Left lung (tissue), 10 donors: ENCODE results near the gene FYB1. TPM values are rescaled to one million over a fixed set of nuclear protein-coding genes. Genes with fewer than 3 reads are reported as not detected.

Experiments used
- ATAC-seq: fragments of 200-7000 bp; cut with Tn5 transposase; one replicate; pipeline ENCODE4 v1.9.1; 2020; ENCODE audit warnings: moderate library complexity
- DNase-seq, 4 donors: peaks; one replicate each; pipeline ENCODE4 v3.0.0-alpha.2; 2013 to 2020
- H3K27ac ChIP-seq, 2 donors: fragments of 200-600 bp; sonication (generic) in 1 of 2; one replicate each; pipeline versions ENCODE4 v1.5.0 to v1.8.0; 2020 to 2021
- H3K27me3 ChIP-seq, 2 donors: fragments of 200-600 bp; sonication (generic) in 1 of 2; one replicate each; pipeline versions ENCODE4 v1.5.0 to v1.8.0; 2020 to 2021
- H3K36me3 ChIP-seq, 2 donors: fragments of 200-600 bp; sonication (generic) in 1 of 2; one replicate each; pipeline versions ENCODE4 v1.5.0 to v1.8.0; 2020 to 2021
- H3K4me1 ChIP-seq, 2 donors: fragments of 200-600 bp; one replicate each; pipeline ENCODE4 v1.8.0; 2021
- H3K4me3 ChIP-seq, 2 donors: fragments of 200-600 bp; sonication (generic) in 1 of 2; one replicate each; pipeline versions ENCODE4 v1.5.0 to v1.8.0; 2020 to 2021; ENCODE audit warnings: mild to moderate bottlenecking in 1 of 2
- H3K9me3 ChIP-seq, 2 donors: fragments of 200-600 bp; sonication (generic) in 1 of 2; one replicate each; pipeline versions ENCODE4 v1.5.0 to v1.8.0; 2020 to 2021
- CTCF ChIP-seq, 2 donors: fragments of 200-600 bp; sonication (generic) in 1 of 2; IDR thresholded peaks; one replicate each; pipeline versions ENCODE4 v1.5.0 to v1.8.0; 2021; ENCODE audit warnings: antibody characterized with exemption in 2 of 2
- intact Hi-C, 2 donors: fragments of 100-400 bp; cut with DNase I; formaldehyde crosslinking; loops; one replicate each; pipeline versions ENCODE4 v1.11.2 to v1.14.2; 2022
- polyA plus RNA-seq, 6 donors: library from polyadenylated mRNA; unstranded; fragments of 120-200 nt; gene quantifications; one replicate each; pipeline ENCODE4 v1.2.1, GENCODE V29; 2013; ENCODE audit not compliant: insufficient read length in 6 of 6
- total RNA-seq, 2 donors: library from RNA; stranded (reverse); fragmentation: NEBNext Ultra II Directional; extraction: Animal tissue kit (Norgen Biotek cat#: 25700); gene quantifications; one replicate each; pipeline ENCODE4 v1.2.1, GENCODE V29; 2021
- donor health status: DM: no; HTN: yes; CAD: no.
- donor health status: DM: no; HTN: no; CAD: no.

Gene FYB1
- total and polyA plus RNA-seq, 8 donors = 3.4 to 93.7 (median 4.4) TPM

GRCh38 chr5:39213447-39214207, 5.7 kb downstream of the FYB1 start:
- intact Hi-C loops = loop anchor here in 1 of 2 donors (10.0 kb wide), 1 partner anchor 71 kb away; no protein-coding TSS in a partner anchor
- H3K27ac ChIP-seq = peak overlapping the region in 1 of 2 donors; percentile 31
- ATAC-seq = no peak

GRCh38 chr5:39211773-39212172, 7.6 kb downstream of the FYB1 start:
- Histone ChIP-seq H3K4me1 (peaks cover 0 to 85% of the 10 kb centered on the region in 2 donors), H3K36me3 (peaks cover 0 to 2% of the 10 kb centered on the region in 2 donors), H3K27me3 (no peaks in the 10 kb centered on the region), H3K4me3 (no peak overlapping the region), H3K9me3 (no peaks in the 10 kb centered on the region), H3K27ac (peak overlapping the region in 1 of 2 donors; percentile 2)
- DNase-seq (no peak), ATAC-seq (no peak)
- no peak for TF ChIP-seq CTCF (IDR thresholded peaks at IDR 0.05)
- intact Hi-C loops = loop anchor here in 1 of 2 donors (10.0 kb wide), 1 partner anchor 73 kb away; no protein-coding TSS in a partner anchor

More at GRCh38 chr5:39213447-39214207, 5.7 kb downstream of the FYB1 start:
- Histone ChIP-seq H3K36me3 (peaks cover 0 to 2% of the 10 kb centered on the region in 2 donors), H3K4me1 (peaks cover 0 to 82% of the 10 kb centered on the region in 2 donors), H3K27me3 (no peaks in the 10 kb centered on the region), H3K4me3 (no peak overlapping the region), H3K9me3 (no peaks in the 10 kb centered on the region)
- DNase-seq = no peak
- no peak for TF ChIP-seq CTCF (IDR thresholded peaks at IDR 0.05)

GRCh38 chr5:39209924-39210323, 9.4 kb downstream of the FYB1 start:
- Histone ChIP-seq H3K27ac (no peak overlapping the region), H3K4me1 (peaks cover 0 to 85% of the 10 kb centered on the region in 2 donors), H3K27me3 (no peaks in the 10 kb centered on the region), H3K4me3 (no peak overlapping the region), H3K36me3 (peaks cover 0 to 2% of the 10 kb centered on the region in 2 donors), H3K9me3 (no peaks in the 10 kb centered on the region)
- DNase-seq = peak in 1 of 4 donors; percentile 64
- peak; percentile 37 for ATAC-seq
- intact Hi-C loops = loop anchor here in 1 of 2 donors (10.0 kb wide), 1 partner anchor 75 kb away; no protein-coding TSS in a partner anchor
- TF ChIP-seq CTCF (IDR thresholded peaks at IDR 0.05) = no peak

GRCh38 chr5:39208471-39208870, 10.9 kb downstream of the FYB1 start:
- DNase-seq (no peak), ATAC-seq (no peak)
- Histone ChIP-seq H3K9me3 (no peaks in the 10 kb centered on the region), H3K27ac (no peak overlapping the region), H3K4me3 (no peak overlapping the region), H3K4me1 (peaks cover 0 to 85% of the 10 kb centered on the region in 2 donors), H3K27me3 (no peaks in the 10 kb centered on the region), H3K36me3 (peaks cover 0 to 2% of the 10 kb centered on the region in 2 donors)
- no peak for TF ChIP-seq CTCF (IDR thresholded peaks at IDR 0.05)
- intact Hi-C loops = no loop called here

GRCh38 chr5:39207345-39208045, 11.9 kb downstream of the FYB1 start:
- Histone ChIP-seq H3K4me1 (peaks cover 0 to 79% of the 10 kb centered on the region in 2 donors), H3K27me3 (no peaks in the 10 kb centered on the region), H3K4me3 (no peak overlapping the region), H3K36me3 (peaks cover 0 to 2% of the 10 kb centered on the region in 2 donors), H3K27ac (no peak overlapping the region), H3K9me3 (no peaks in the 10 kb centered on the region)
- TF ChIP-seq CTCF (IDR thresholded peaks at IDR 0.05) = no peak
- intact Hi-C loops = no loop called here
- ATAC-seq (no peak), DNase-seq (no peak)
